Measurements from ENCODE around the gene TPST2. TPM values are rescaled to one million over a fixed set of nuclear protein-coding genes. Genes with fewer than 3 reads are reported as not detected.
"Not testable (repeated sequence)": the region's sequence is repeated elsewhere in the genome, so short reads cannot be mapped to it uniquely, and the experiment has no call there.

TPST2 gene
- total RNA-seq, 1 donor from 2014 or later = 10.7 TPM

DNA sequence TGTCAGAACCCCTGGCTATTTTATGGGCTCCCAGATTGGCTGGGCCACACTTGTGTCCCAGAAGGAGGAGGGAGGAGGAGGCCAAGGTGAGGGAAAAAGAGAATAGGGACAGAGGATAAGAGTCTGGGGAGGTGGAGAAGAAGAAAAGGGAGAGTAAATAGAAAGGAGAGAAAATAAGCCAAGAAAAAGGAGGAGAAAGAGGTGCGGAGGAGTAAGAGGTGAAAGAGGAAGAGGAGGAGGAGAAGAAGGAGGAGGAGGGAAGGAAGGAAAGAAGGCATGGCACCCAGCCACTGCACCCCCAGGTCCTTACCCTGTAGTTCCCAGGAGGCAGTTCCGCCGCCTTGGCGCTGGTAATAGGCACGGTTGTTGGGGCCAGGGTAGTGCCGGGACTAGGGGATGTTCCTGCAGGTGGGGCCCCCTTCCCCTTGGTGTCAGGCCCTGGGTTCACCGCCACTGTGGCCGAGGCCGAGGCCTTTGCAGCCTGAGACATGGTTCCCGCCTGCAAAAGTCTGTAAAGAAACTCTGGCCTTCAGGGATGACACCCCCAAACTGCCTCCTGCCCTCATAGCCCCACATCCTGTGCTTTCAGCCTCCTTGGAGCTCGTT is 26.0 kb upstream of the TPST2 start:
- Mint-ChIP-seq H3K4me3 (no peak overlapping the region), H3K36me3 (ENCODE audit: low read depth) (no peaks in the 10 kb centered on the region), H3K9me3 (no peaks in the 10 kb centered on the region), H3K27ac (ENCODE audit: unreplicated experiment) (no peak overlapping the region), H3K4me1 (peaks cover 15% of the 10 kb centered on the region), H3K27me3 (ENCODE audit: low read depth) (peaks cover 56% of the 10 kb centered on the region)
- TF ChIP-seq, protein P1, sequence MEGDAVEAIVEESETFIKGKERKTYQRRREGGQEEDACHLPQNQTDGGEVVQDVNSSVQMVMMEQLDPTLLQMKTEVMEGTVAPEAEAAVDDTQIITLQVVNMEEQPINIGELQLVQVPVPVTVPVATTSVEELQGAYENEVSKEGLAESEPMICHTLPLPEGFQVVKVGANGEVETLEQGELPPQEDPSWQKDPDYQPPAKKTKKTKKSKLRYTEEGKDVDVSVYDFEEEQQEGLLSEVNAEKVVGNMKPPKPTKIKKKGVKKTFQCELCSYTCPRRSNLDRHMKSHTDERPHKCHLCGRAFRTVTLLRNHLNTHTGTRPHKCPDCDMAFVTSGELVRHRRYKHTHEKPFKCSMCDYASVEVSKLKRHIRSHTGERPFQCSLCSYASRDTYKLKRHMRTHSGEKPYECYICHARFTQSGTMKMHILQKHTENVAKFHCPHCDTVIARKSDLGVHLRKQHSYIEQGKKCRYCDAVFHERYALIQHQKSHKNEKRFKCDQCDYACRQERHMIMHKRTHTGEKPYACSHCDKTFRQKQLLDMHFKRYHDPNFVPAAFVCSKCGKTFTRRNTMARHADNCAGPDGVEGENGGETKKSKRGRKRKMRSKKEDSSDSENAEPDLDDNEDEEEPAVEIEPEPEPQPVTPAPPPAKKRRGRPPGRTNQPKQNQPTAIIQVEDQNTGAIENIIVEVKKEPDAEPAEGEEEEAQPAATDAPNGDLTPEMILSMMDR (conservative IDR thresholded peaks at IDR 0.05) = no peak
- no peak for DNase-seq (ENCODE audit: low read depth, low spot score)

DNA sequence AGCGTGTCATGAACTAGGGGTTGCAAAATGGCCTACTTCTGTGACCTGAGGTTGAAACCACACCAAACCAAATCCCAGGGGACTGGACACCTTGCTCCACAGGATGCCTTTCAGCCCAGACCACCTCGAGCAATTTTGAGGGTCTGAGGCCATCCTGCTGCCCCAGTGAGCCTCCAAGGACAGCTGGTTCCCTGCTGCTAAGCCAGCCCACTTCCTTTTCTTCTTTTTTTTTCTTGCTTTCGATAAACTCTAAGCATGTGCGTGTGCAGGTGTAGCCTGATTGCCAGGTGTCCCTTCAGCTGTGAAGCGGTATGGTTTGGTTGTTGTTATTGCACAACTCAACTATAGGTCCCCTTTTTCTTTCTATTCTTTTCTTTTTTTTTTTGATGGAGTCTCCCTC is 25.2 kb upstream of the TPST2 start:
- TF ChIP-seq, protein P1 (conservative IDR thresholded peaks at IDR 0.05) = no peak
- no peaks in the 10 kb centered on the region for H3K36me3 Mint-ChIP-seq (ENCODE audit: low read depth)
- H3K9me3 Mint-ChIP-seq = no peaks in the 10 kb centered on the region
- no peak overlapping the region for H3K27ac Mint-ChIP-seq (ENCODE audit: unreplicated experiment)
- DNase-seq (ENCODE audit: low read depth, low spot score) = no peak
- H3K4me3 Mint-ChIP-seq = no peak overlapping the region
- H3K4me1 Mint-ChIP-seq = peaks cover 15% of the 10 kb centered on the region
- H3K27me3 Mint-ChIP-seq (ENCODE audit: low read depth) = peaks cover 56% of the 10 kb centered on the region

DNA sequence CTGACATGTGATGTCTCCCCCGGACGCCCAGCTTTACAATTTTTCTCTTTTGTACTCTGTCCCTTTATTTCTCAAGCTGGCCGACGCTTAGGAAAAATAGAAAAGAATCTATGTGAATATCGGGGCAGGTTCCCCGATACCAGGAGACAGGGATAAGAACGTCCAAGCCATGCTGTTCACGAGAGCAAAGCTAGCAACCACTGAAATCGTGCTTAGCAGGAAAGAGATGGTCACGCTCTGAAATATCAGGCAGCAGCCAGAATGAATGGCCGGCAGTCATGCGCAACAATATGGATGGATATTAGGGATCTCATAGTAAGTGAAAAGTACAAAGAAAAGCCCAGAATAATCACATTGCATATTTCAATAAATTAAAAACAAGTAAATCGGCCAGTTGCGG is 24.4 kb upstream of the TPST2 start:
- no peak for DNase-seq (ENCODE audit: low read depth, low spot score)
- Mint-ChIP-seq H3K36me3 (ENCODE audit: low read depth) (no peaks in the 10 kb centered on the region), H3K4me3 (no peak overlapping the region), H3K27me3 (ENCODE audit: low read depth) (peaks cover 62% of the 10 kb centered on the region), H3K9me3 (no peaks in the 10 kb centered on the region), H3K4me1 (peaks cover 15% of the 10 kb centered on the region), H3K27ac (ENCODE audit: unreplicated experiment) (no peak overlapping the region)
- TF ChIP-seq, protein P1 (conservative IDR thresholded peaks at IDR 0.05) = no peak

DNA sequence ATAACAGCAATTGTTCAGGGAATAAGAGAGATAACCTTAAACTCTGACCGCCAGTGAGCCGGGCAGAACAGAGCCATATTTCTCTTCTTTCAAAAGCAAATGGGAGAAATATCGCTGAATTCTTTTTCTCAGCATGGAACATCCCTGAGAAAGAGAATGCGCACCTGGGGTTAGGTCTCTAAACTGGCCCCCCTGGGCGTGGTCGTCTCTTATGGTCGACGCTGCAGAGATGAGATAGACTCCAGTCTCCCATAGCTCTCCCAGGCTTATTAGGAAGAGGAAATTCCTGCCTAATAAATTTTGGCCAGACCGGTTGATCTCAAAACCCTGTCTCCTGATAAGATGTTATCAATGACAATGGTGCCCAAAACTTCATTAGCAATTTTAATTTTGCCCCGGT is 23.8 kb upstream of the TPST2 start:
- not testable (repeated sequence) for DNase-seq (ENCODE audit: low read depth, low spot score); H3K36me3 Mint-ChIP-seq (ENCODE audit: low read depth); H3K4me3 Mint-ChIP-seq; H3K9me3 Mint-ChIP-seq; H3K27ac Mint-ChIP-seq (ENCODE audit: unreplicated experiment)
- peaks cover 68% of the 10 kb centered on the region for H3K27me3 Mint-ChIP-seq (ENCODE audit: low read depth)
- peaks cover 15% of the 10 kb centered on the region for H3K4me1 Mint-ChIP-seq

DNA sequence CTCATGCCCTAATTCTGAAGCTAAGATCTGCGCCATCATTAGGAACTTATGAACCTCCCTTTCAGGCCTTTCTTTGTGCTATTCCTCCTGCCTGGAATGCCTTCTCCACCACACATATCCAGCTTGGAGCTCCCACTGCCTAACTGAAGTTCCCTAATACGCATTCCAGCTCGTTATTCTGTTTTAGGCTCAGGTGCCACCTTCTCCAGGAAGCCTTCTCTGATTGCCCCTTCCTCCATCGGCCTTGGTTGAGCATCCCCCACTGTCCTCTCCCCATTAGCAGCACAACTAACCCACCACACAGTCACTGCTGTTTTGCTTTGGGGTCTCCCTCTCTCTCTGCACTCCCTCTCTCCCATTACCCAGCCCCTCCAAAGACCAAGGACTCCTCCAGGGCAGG is 22.7 kb upstream of the TPST2 start:
- DNase-seq (ENCODE audit: low read depth, low spot score) = no peak
- Mint-ChIP-seq H3K4me3 (no peak overlapping the region), H3K36me3 (ENCODE audit: low read depth) (no peaks in the 10 kb centered on the region), H3K27ac (ENCODE audit: unreplicated experiment) (no peak overlapping the region), H3K27me3 (ENCODE audit: low read depth) (peaks cover 73% of the 10 kb centered on the region), H3K9me3 (no peaks in the 10 kb centered on the region), H3K4me1 (peaks cover 16% of the 10 kb centered on the region)
- TF ChIP-seq, protein P1 (conservative IDR thresholded peaks at IDR 0.05) = no peak

DNA sequence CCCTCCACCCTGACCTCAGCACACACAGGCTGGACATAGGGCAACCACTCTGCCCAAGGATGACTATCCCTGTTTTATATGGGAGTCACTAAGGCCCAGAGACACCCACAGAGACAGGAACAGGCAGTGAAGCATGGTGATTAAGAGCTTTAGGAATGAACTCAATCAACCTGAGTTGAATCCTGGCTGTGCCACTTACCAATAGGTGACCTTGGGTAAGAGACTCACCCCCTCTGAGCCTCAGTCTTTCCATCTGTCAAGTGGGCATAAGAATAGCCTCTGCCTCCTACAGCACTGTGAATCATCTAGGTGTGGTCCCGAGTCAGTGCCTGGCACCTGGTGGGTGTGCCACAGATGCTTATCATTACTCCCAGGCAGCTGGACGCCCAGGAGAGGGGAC is 21.1 kb upstream of the TPST2 start:
- no peak overlapping the region for H3K27ac Mint-ChIP-seq (ENCODE audit: unreplicated experiment)
- peaks cover 13% of the 10 kb centered on the region for H3K4me1 Mint-ChIP-seq
- peaks cover 60% of the 10 kb centered on the region for H3K27me3 Mint-ChIP-seq (ENCODE audit: low read depth)
- no peaks in the 10 kb centered on the region for H3K9me3 Mint-ChIP-seq
- TF ChIP-seq, protein P1 (conservative IDR thresholded peaks at IDR 0.05) = no peak
- no peaks in the 10 kb centered on the region for H3K36me3 Mint-ChIP-seq (ENCODE audit: low read depth)
- no peak for DNase-seq (ENCODE audit: low read depth, low spot score)
- no peak overlapping the region for H3K4me3 Mint-ChIP-seq
